B cell (primary cell): ENCODE data around the gene CCDC97. TPM values are rescaled to one million over a fixed set of nuclear protein-coding genes. Genes with fewer than 3 reads are reported as not detected.
A peak's percentile ranks its signal among the peaks of the same experiment; 100 is the strongest.

ENCODE experiments used
- ATAC-seq: fragments of 200-7000 bp; cut with Tn5 transposase; one replicate; pipeline ENCODE4 v1.10.0; 2021; ENCODE audit warnings: low read depth, mild to moderate bottlenecking, moderate number of reproducible peaks, moderate library complexity
- CTCF ChIA-PET: fragments of 350-600 bp; sonication (Branson Sonifier 250); formaldehyde crosslinking; loops from one replicate; lab custom pipeline; 2021; ENCODE audit warnings: antibody characterized with exemption, inconsistent platforms; lab: Charles Lee
- POLR2A ChIA-PET: fragments of 350-600 bp; sonication (Branson Sonifier 250); formaldehyde crosslinking; loops from one replicate; lab custom pipeline; 2021; ENCODE audit warnings: antibody characterized with exemption; lab: Charles Lee
- DNase-seq: peaks from one replicate; pipeline ENCODE4 v3.0.0; 2013
- H2AFZ ChIP-seq: 2 replicates; pipeline ENCODE4 v1.6.1; 2012; ENCODE audit warnings: mild to moderate bottlenecking, low read depth, low read length; ENCODE audit not compliant: insufficient read depth, poor library complexity, severe bottlenecking
- H3K27ac ChIP-seq, 2 donors: 1 replicate in 1 of 2; 2 replicates in 1 of 2; pipeline ENCODE4 v1.5.1; 2012 to 2013; ENCODE audit warnings: low read length in 2 of 2, mild to moderate bottlenecking in 2 of 2, moderate library complexity in 1 of 2
- H3K27me3 ChIP-seq, 4 experiments: fragments of 200-600 bp in 1 of 4; sonication (generic) in 1 of 4; replicated peaks in 1 of 4; 1 replicate in 2 of 4; 2 replicates in 2 of 4; pipeline versions ENCODE4 v1.6.1 to v1.7.0; 2013 to 2016; ENCODE audit warnings: low read length in 3 of 4, mild to moderate bottlenecking in 2 of 4, mixed read lengths in 1 of 4, moderate library complexity in 1 of 4; ENCODE audit not compliant: insufficient read depth in 4 of 4, control insufficient read depth in 3 of 4; ENCODE audit errors: control extremely low read depth in 1 of 4
- H3K36me3 ChIP-seq, 2 experiments: replicated peaks in 1 of 2; 1 replicate in 1 of 2; 2 replicates in 1 of 2; pipeline versions ENCODE4 v1.6.1 to v1.7.1; 2013; ENCODE audit warnings: low read length in 1 of 2; ENCODE audit not compliant: insufficient read depth in 2 of 2, control insufficient read depth in 1 of 2; ENCODE audit errors: control extremely low read depth in 1 of 2, extremely low read depth in 1 of 2
- H3K4me1 ChIP-seq, 2 donors: fragments of 200-600 bp in 1 of 2; sonication (generic) in 1 of 2; 1 replicate in 1 of 2; 2 replicates in 1 of 2; pipeline versions ENCODE4 v1.5.1 to v1.6.1; 2013 to 2017; ENCODE audit warnings: low read length in 2 of 2; ENCODE audit not compliant: control insufficient read depth in 2 of 2, insufficient read depth in 2 of 2
- H3K4me2 ChIP-seq: replicated peaks from 2 replicates; pipeline ENCODE3; 2012; ENCODE audit warnings: mild to moderate bottlenecking, low read depth, low read length; ENCODE audit not compliant: poor library complexity, severe bottlenecking
- H3K4me3 ChIP-seq, 5 experiments: fragments of 200-600 bp in 1 of 5; sonication (generic) in 1 of 5; 1 replicate in 3 of 5; 2 replicates in 2 of 5; pipeline versions ENCODE4 v1.5.1 to v1.7.0; 2011 to 2016; ENCODE audit warnings: low read length in 4 of 5, mild to moderate bottlenecking in 4 of 5, low read depth in 2 of 5, control low read depth in 1 of 5, moderate library complexity in 1 of 5; ENCODE audit not compliant: insufficient read depth in 1 of 5; ENCODE audit errors: control extremely low read depth in 1 of 5, extremely low read depth in 1 of 5
- H3K79me2 ChIP-seq: fragments of 200-600 bp; sonication (generic); one replicate; pipeline ENCODE4 v1.6.0; 2016; ENCODE audit warnings: low read length; ENCODE audit not compliant: control insufficient read depth, insufficient read depth
- H3K9ac ChIP-seq: fragments of 200-600 bp; sonication (generic); 2 replicates; pipeline ENCODE4 v1.6.1; 2017; ENCODE audit warnings: mild to moderate bottlenecking, low read length, moderate library complexity
- H3K9me3 ChIP-seq, 3 donors: one replicate each; pipeline versions ENCODE4 v1.6.1 to v1.7.1; 2013; ENCODE audit warnings: low read length in 2 of 3; ENCODE audit not compliant: control insufficient read depth in 2 of 3, insufficient read depth in 1 of 3; ENCODE audit errors: control extremely low read depth in 1 of 3
- H4K20me1 ChIP-seq: 2 replicates; pipeline ENCODE4 v1.6.0; 2012; ENCODE audit warnings: mild to moderate bottlenecking, low read length; ENCODE audit not compliant: insufficient read depth, control insufficient read depth, poor library complexity, severe bottlenecking
- H3K27ac Mint-ChIP-seq: one replicate; pipeline ENCODE4 v1.8.0; 2021; ENCODE audit warnings: mixed read lengths
- H3K27me3 Mint-ChIP-seq: one replicate; pipeline ENCODE4 v1.8.0; 2021; ENCODE audit warnings: mixed read lengths
- H3K4me1 Mint-ChIP-seq: one replicate; pipeline ENCODE4 v1.8.0; 2021; ENCODE audit warnings: mixed read lengths
- H3K4me3 Mint-ChIP-seq: one replicate; pipeline ENCODE4 v1.8.0; 2021; ENCODE audit warnings: mixed read lengths
- H3K9me3 Mint-ChIP-seq: one replicate; pipeline ENCODE4 v1.8.0; 2022; ENCODE audit warnings: mixed read lengths; ENCODE audit not compliant: insufficient read depth
- EZH2 ChIP-seq: IDR thresholded peaks from 2 replicates; pipeline ENCODE4 v1.6.1; 2012; ENCODE audit warnings: borderline replicate concordance, low read depth, mild to moderate bottlenecking, moderate library complexity, low read length; ENCODE audit not compliant: insufficient read depth, poor library complexity, severe bottlenecking
- WGBS: methylation state at CpG from one replicate; pipeline ENCODE4 v1.1.5; 2013; ENCODE audit warnings: missing lambda C conversion rate; ENCODE audit not compliant: insufficient coverage; 5-methylcytosine and 5-hydroxymethylcytosine counted together
- intact Hi-C: fragments of 100-400 bp; cut with micrococcal nuclease; formaldehyde crosslinking; loops from one replicate; pipeline ENCODE4 v1.10.0; 2022
- polyA plus RNA-seq: library from polyadenylated mRNA; depleted of rRNA; stranded (reverse); fragments of >200 nt; gene quantifications from 2 replicates; pipeline ENCODE4 v1.2.3, GENCODE V29; 2012
- total RNA-seq, 2 donors: library from RNA; stranded (reverse); fragments of 120-200 nt in 1 of 2; gene quantifications; 1 replicate in 1 of 2; 2 replicates in 1 of 2; pipeline versions ENCODE4 v1.2.3 to v1.2.4, GENCODE V29; 2013 to 2022
- TF ChIP-seq, protein P1 (sequence below): fragments of 200-600 bp; IDR thresholded peaks from one replicate; pipeline ENCODE4 v1.8.0; 2022; ENCODE audit warnings: antibody characterized with exemption, mild to moderate bottlenecking

Gene CCDC97
- total and polyA plus RNA-seq, 2 donors (not counting 1 experiment from before 2014, with no cell fraction given), result 16.3 to 68.3 TPM

DNA sequence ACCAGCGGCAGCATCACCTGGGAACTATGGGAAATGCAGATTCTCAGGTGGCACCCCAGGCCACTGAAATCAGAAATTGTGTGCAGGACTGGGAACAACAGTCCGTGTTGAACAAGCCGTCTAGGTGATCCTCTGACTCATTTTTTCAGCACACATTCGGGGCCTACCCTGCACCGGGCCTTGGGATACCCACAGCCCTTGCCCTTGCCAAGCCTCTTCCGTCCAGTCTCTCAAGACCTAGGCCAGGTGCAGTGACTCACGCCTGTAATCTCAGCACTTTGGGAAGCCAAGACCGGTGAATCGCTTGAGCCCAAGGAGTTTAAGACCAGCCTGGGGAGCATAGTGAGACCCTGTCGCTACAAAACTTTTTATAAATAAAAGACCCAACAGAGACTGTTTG lies 25.5 kb downstream of the CCDC97 start:
- Histone ChIP-seq H3K27me3 (no peaks in the 10 kb centered on the region), H3K79me2 (peaks cover 62% of the 10 kb centered on the region), H2AFZ (no peak overlapping the region), H3K9me3 (no peaks in the 10 kb centered on the region), H3K4me2 (peak overlapping the region; percentile 63), H3K27ac (peak overlapping the region; percentile 1 to 83), H3K4me1 (peaks cover 17 to 28% of the 10 kb centered on the region in 2 donors), H3K9ac (no peak overlapping the region), H3K4me3 (no peak overlapping the region), H4K20me1 (peaks cover 66% of the 10 kb centered on the region), H3K36me3 (peaks cover 7 to 60% of the 10 kb centered on the region in 2 experiments)
- ChIA-PET POLR2A (interaction anchor here (0.7 to 1.4 kb wide), 3 partner anchors 8 to 610 kb away, joined by 4 to 7 read pairs (median 5); no protein-coding TSS in a partner anchor), CTCF (interaction anchor here (0.9 to 2.9 kb wide), 2 partner anchors 13 to 16 kb away, joined by 3 to 9 read pairs; no protein-coding TSS in a partner anchor)
- WGBS, result 87% methylated on average over 9 of the region's 10 CpGs
- H3K27ac Mint-ChIP-seq, result peak overlapping the region; percentile 50
- ATAC-seq, result no peak
- TF ChIP-seq, protein P1, sequence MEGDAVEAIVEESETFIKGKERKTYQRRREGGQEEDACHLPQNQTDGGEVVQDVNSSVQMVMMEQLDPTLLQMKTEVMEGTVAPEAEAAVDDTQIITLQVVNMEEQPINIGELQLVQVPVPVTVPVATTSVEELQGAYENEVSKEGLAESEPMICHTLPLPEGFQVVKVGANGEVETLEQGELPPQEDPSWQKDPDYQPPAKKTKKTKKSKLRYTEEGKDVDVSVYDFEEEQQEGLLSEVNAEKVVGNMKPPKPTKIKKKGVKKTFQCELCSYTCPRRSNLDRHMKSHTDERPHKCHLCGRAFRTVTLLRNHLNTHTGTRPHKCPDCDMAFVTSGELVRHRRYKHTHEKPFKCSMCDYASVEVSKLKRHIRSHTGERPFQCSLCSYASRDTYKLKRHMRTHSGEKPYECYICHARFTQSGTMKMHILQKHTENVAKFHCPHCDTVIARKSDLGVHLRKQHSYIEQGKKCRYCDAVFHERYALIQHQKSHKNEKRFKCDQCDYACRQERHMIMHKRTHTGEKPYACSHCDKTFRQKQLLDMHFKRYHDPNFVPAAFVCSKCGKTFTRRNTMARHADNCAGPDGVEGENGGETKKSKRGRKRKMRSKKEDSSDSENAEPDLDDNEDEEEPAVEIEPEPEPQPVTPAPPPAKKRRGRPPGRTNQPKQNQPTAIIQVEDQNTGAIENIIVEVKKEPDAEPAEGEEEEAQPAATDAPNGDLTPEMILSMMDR, result no peak
- TF ChIP-seq EZH2, result no peak
- no peaks in the 10 kb centered on the region for H3K9me3 Mint-ChIP-seq
- peaks cover 39% of the 10 kb centered on the region for H3K4me1 Mint-ChIP-seq
- intact Hi-C loops, result no loop called here
- no peaks in the 10 kb centered on the region for H3K27me3 Mint-ChIP-seq
- no peak for DNase-seq
- H3K4me3 Mint-ChIP-seq, result peak overlapping the region; percentile 52

DNA sequence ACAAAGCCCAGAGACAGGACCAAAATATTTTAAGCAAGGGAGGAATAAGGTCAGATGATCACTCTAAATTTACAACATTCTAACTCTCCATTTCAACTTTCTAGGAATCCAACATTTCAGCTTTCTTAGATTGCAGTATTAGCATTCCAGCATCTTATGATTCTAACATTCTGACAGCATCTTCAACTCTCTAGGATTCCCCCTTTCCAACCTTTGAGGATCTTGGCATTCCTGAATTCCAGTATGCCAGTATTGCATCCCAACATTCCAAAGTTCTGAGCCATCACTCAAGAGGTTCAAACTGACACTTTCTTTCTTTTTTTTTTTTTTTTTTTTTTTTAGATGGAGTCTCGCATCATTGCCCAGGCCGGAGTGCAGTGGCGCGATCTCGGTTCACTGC lies 30.0 kb downstream of the CCDC97 start:
- Mint-ChIP-seq H3K27me3 (no peaks in the 10 kb centered on the region), H3K9me3 (no peaks in the 10 kb centered on the region), H3K4me1 (peaks cover 42% of the 10 kb centered on the region), H3K27ac (no peak overlapping the region), H3K4me3 (no peak overlapping the region)
- H3K4me2 ChIP-seq, result no peak overlapping the region
- DNase-seq (no peak), ATAC-seq (no peak)
- 100% methylated on average over 4 of the region's 5 CpGs for WGBS
- CTCF ChIA-PET, result interaction anchor here (2.5 kb wide), 1 partner anchor 11 kb away, joined by 7 read pairs; no protein-coding TSS in a partner anchor
- no peaks in the 10 kb centered on the region for H3K27me3 ChIP-seq
- no peak overlapping the region for H2AFZ ChIP-seq
- TF ChIP-seq EZH2, result no peak
- TF ChIP-seq, protein P1, result no peak
- H3K4me3 ChIP-seq, result no peak overlapping the region
- no peak overlapping the region for H3K27ac ChIP-seq
- peaks cover 64% of the 10 kb centered on the region for H4K20me1 ChIP-seq
- POLR2A ChIA-PET, result interaction anchor here (0.7 kb wide), 1 partner anchor 11 kb away, joined by 4 read pairs; no protein-coding TSS in a partner anchor
- H3K9me3 ChIP-seq, result no peaks in the 10 kb centered on the region
- peaks cover 14 to 64% of the 10 kb centered on the region in 2 experiments for H3K36me3 ChIP-seq
- H3K79me2 ChIP-seq, result peaks cover 85% of the 10 kb centered on the region
- no peak overlapping the region for H3K9ac ChIP-seq
- intact Hi-C loops, result no loop called here
- H3K4me1 ChIP-seq, result peaks cover 22 to 42% of the 10 kb centered on the region in 2 donors
